ACHN (cell line): ENCODE results near the gene CPN2.

Experiments
- DNase-seq: peaks from one replicate; pipeline ENCODE4 v3.0.0-alpha.2; 2015
- in situ Hi-C: cut with HindIII; loops from 2 replicates; pipeline ENCODE4 v1.10.0; 2017; ENCODE audit warnings: low sequenced_read_pairs, low pct_ligation_motif_present, low pct_unique_long_range_greater_than_20kb

The CPN2 gene

DNA sequence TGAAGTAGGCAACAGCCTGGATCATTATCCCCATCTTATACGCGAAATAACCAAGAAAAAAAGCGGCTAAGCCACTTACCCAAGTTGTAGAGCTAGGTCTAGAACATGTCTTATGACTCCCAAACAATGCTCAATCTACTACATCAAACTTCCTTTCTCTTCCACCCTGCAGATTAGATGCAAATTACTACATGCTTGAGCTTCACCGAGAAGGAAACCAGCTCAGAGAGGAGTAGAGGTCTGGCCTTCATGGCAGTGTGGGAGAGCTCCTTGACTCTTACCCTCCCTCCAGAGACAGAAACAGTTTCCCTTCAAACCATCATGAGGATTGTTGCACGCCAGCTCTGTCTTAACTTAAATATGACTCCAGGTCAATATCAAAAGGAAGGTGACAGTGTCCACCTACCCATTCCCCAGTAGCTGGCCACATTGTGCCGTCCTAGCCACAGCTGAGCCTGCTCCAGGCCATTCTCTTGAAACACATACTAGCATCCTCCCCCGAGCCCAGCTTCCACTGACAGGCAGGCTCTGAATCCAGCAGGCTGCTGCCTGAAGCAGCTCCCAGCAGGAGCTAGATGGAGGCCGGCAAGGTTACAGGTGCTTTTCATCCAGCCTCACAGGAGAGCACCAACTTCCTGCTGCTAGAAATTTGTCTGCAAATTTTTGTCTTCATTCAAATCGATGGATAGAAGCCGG, 56.8 kb downstream of the CPN2 start:
- in situ Hi-C loops: no loop called here
- no peak for DNase-seq

DNA sequence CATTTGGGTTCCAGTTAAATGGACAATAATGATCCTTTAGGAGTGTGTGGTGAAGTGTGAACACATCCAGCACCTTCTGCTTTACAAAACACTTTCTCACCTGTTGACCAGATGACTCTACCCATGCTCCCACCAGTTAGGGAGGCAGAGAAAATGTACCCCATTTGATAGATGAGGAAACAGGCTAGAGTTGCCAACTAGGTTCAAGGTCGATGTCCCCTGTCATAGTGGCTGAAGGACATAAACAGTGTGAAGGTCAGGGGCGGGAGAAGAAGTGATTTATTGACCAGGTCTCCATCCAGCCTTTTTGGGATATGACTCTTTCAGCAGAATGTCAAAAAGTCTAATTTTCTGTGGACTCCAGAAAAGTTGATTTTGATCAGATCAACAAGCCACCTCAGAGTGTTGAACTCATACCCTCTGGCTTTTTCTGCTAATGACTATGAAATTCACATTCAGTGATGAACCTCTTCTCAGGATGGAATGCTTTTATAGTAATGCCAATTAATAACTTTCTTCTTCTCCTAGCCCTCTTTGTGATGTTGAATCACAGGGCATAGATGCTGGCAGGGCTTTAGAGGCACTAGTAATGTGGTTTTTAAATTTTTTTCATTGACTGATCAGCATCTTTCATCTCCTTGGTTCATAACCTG, 57.5 kb downstream of the CPN2 start:
- in situ Hi-C loops: no loop called here
- DNase-seq: no peak

DNA sequence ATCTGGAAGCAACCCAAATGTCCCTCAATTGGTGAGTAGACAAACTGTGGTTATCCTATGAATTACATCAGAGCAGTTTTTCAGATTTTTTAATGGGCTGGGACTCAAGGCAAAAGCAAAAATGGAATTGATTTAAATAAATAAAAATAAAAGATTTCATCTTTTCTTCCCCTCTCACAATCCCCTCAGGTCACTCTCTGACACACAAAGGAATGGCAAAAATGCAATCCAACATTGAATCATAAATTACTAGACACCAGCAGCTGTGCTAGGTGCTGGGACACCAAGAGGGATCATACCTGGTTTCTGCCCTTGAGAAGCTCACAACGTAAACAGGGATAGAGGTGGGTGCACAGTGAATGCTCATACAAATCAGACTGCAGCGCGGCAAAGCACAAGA, 58.8 kb downstream of the CPN2 start:
- in situ Hi-C loops: no loop called here
- no peak for DNase-seq
